ENCODE results near the gene CASTOR1.
A peak's percentile ranks its signal among the peaks of the same experiment; 100 is the strongest.

Gene CASTOR1

DNA sequence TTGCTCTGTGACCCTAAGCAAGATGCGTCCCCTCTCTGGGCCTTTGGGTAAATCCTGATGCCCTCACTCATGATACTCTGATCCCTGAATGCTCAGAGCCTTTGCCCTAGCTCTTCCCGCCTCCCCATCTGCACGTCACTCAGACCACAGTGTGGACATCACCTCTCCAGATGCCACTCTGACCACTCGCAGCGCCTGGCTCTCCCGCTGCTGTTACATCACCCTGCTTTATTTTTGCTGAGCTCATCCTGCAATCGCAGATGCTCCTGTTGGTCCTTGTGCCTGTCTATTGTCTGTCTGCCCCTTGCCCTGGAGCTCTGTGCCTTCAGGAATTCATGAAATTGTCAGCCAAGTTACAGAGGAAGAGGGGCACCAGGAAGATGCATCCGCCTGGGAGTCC lies 28.2 kb downstream of the CASTOR1 start:
- no peak for DNase-seq

DNA sequence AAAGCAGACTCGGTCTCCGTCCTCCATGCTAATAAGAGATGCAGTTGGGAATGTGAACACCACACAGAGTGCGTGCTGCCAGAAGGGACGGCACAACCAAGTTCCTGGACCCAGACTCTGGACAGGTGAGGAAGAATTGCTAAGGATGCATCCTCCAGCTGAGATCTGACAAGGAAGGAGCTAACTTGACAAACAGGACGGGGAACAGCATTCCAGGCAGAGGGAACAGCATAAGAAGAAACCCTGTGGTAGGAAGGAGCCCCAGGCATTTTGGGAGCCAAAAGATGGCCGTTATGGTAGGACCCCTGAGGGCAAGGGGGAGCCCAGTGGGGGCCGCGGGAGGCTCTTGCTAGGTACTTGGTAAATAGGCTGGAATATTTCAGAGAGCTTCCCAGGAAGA lies 28.6 kb downstream of the CASTOR1 start:
- no peak for DNase-seq

DNA sequence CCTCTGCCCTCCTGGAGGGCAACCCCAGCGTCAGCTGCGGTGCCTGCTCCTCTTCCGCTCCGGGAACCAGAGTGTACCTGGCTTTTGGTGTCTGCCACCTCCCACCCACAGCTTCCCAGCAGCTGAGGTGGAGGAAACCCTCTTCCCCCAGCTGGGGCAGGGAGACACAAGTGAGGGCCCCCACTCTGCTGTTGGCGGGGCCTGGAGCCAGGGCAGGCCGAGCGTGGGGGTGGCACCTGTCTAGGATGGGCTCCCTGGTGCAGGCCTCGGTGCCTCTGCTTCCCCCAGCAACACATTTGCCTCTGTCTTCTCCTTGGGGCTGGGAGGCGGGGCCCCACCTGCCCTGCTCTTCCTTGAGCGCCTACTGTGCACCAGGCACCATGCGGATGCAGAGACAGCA lies 29.0 kb downstream of the CASTOR1 start:
- no peak for DNase-seq

DNA sequence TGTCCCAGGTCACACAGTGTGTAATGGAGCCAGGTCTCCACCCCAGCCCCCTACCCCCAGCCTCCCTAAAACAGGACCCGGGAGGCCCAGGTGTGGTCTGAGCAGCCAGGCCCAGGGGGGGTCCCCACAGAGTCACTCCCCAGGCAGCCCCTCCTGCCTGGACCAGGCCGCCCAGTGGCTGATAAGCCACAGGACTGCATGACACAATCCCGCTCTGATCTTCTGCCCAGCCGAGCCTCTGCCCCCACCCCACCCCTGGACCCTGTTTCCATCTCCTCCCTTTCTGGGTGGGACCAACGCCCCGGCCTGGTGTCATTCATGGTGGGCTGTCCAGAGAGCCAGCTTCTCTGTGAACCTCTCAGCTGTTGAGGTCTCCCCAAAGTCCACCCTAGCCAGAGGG lies 35.0 kb downstream of the CASTOR1 start:
- no peak for DNase-seq

DNA sequence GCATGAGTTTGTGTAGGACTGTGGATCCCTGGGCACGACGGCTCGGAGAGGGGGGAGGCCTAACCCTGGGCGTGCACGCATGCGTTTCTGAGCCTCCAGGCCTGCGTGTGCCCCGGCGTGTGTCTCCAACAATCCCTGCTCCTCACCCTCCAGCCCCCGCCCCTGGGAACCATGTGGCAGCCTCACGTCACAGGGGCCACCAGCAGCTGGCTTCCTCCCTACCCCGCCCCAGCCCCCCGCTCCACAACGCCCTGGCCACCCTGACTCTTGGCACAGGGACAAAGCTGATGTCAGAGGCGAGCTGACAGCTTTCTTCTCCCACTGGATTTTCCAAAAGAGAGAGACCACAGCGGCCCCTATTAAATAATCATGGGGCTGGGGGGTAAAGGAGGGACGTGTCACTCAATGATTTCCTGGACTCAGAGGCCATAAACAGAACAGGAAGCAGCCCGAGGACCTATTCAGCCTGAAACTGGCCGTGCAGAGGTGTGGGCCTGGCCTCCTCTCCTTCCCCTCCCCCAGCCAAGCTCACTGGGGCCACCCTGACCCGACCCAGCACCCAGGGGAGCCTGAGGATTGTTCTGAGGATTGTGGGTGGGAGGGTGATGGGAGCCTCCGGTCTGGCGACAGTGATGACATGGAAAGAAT lies 36.0 kb downstream of the CASTOR1 start:
- no peak for DNase-seq

DNA sequence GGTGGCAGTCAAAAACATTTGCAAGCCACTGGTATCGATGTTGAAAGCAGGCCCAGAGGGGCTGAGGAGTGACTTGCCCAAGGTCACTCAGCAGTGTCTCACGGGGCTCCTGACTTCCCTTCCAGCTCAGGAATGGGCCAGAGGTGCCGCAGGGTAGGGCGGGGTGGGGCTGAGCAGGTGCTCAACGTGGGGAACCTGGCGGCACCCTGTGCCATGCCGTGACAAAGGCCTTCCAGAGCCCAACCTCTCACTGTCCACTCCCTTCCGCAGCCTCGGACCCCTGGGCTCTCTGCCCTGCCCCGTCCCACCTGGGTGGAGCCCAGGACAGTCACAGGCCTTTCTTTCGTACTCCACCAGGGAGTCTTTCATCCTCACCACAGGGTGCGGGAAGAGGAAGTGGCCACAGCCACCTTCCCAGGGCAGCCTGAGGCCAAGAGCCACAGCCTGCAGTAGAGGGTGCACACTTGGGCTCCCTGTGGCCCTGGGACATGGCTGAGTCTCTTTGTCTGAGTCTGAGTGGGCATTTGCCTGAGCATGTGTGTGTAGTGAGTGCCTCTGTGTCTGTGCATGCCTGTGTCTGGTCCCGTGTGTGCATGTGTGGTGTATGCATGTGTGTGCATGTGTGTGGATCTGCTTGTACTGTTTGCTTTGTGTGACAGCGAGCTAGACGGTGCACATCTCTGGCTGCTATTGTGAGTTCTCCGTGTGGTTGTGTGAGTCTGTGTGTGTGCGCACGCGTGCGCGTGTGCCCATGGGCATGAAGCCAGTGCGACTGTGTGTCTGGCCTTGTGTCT lies 36.7 kb downstream of the CASTOR1 start:
- no peak for DNase-seq

DNA sequence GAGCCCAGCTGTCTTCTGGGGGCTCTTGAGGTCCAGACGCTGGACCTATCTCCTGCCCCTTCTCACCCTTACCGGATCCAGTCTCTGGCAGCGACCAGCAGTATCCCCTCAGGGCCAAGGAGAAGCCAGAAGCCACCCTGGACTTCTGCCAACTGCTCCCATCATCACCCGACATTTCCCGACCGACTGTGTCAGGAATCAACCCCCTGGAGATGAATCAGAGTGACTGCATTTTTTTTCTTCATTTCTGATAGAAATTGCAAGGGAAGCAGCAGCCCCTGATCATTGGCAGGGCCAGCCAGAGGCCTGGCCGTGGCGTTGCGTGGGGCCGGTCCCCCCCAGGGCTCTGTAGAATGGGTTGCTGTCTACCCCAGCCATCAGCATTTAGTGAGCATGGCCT lies 37.6 kb downstream of the CASTOR1 start:
- DNase-seq = no peak

DNA sequence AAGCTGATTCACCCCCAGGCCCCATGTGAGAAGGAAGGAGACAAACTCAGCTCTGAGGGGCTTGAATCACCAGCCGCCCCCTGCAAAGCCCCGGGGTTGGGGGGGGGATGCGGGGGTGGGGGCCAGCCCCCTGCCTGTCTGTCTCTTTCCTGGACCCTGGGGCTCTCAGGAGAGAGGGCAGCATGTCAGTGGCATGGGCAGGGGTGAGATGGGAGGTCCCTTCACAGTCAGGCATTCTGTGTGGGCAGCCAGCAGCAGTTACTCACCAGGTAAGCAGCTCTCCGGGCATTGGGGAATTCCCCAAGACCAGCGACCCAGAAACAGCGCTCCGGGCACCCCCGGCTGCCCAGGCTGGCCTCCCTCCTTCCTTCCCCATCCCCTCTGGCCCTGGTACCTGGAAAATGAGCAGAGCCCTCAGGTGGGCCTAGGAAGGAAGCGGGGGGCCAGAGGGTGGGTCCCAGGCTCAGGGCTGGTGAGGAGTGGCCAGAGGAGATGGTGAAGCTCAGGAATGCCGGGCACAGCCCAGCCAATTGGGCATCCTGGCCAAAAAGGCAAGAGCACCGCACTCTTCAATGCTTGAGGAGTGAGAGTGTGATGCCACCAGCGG lies 38.5 kb downstream of the CASTOR1 start:
- peak; percentile 48 for DNase-seq

DNA sequence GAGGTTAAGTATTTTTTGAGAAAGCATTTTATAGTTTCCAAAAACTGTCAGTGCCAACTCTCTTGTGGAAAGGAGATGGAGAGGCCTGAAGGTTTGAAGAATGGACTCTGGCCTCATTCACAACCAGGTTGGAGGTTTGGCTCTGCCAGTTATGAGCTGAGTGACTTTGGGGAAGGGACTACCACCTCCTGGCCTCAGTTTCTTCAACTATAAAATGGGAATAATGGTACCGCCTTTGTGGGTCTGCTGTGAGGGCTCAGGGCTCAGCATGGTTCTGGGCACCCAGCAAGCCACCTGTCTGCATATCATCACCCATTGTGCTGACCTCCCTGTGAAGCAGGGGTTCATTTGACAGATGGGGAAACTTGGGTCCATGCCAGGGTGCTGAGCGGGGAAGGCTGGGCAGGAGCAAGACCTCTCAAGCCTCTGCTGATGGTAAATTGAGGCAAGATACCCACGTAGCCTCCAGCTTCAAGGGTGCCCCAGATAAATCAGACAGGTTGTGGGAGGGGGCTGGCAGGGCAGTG lies 39.2 kb downstream of the CASTOR1 start:
- no peak for DNase-seq

DNA sequence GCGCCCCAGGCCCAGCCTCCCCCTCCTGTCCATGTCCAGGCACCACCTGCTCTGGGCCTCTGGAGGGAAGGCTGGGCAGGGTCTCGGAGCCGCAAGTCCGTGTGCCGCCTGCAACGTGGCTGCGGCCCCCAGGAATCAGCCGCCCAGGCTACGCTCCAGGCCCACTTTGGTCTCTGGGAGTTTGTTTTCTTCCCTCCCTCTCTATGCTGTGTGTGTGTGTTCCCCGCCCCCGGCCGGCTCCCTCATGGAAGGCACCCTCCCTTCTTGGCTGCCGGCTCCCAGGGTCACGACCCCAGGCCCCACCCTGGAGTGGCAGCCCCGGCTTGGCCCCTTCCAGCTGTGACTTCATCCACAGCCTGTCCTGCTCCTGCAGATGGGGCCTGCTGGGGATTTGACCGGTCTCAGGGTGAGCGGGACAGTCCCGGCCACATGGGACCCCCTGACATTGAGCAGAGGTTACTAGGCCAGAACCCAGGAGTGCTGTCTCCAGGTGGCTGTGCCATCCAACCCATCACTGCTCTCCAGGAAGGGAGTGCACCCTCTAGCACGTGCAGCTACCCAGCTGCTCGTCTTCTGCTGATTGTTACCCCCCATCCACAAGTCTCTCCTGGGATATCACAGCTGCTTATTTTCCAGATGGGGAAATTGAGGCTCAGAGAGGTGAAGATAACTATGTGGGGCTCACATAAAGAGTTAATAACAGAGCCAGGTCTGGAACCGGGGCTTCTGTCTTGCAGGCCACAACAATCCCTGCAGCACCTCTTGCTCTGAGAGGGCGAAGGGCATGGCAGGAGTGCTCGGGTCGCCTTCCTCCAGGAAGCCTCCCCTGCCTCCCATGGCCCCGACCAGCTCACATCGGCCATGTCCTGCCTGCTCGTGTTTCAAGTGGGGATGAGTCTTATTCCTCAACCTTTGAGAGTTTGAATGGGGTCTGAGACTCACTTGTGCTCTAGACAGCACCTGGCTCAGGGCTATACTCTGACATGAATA lies 40.0 kb downstream of the CASTOR1 start:
- DNase-seq = no peak

DNA sequence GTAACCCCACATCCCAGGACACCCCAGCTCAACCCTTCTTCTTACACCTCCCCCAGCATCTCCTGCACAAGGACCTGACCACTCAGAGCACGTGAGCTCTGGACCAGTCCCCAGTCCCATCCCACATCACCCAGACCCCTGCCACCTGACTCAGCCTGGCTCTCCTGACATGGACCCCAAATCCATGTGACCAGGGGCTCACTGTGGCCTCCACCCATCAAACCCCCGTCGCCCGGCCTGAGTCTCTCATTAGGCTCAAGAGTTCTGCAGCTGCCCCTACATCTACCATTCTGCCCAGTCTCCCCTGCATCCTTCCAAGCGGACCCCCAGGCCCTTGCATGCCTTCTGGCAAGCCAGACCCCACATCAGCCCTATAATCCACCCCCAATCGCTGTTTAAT lies 40.8 kb downstream of the CASTOR1 start:
- no peak for DNase-seq

DNA sequence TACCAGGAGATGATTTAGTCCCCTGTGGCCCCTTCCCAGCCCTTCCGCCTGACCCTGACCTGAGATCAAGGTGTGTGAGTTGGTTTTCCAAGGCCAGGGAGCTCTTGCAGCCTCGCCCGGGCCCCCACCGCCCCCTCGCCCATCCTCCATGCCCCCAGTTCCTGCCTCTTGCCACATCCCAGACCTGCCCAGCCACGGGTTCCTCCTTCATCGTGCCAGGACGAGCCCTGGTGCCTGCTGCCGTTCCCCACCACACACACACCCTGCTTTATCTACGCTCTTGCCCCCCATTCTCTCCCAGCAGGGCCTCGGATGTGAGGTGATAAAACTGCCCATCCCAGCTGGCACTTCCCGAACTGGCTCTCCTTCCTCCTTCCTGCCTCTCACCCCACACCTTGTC lies 41.3 kb downstream of the CASTOR1 start:
- DNase-seq = no peak

DNA sequence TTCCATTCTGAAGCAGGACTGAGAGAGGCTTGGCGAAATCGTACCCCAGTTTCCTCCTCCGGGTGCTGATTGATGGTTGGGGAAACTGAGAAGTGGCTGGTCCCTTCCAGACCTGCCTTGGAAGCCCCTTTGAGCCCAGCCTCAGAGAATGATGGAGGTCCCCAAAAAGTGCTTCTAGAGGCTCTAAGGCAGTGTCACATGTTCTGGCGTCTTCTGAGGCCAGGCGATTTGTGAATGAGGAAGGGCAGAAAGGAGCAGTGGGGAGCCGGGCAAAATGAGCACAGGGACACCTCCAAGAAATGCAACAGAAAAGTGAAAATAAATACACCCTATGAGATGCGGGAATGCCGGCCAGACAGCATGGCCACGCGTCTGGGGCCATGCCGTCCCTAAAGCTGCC lies 41.7 kb downstream of the CASTOR1 start:
- DNase-seq = no peak

DNA sequence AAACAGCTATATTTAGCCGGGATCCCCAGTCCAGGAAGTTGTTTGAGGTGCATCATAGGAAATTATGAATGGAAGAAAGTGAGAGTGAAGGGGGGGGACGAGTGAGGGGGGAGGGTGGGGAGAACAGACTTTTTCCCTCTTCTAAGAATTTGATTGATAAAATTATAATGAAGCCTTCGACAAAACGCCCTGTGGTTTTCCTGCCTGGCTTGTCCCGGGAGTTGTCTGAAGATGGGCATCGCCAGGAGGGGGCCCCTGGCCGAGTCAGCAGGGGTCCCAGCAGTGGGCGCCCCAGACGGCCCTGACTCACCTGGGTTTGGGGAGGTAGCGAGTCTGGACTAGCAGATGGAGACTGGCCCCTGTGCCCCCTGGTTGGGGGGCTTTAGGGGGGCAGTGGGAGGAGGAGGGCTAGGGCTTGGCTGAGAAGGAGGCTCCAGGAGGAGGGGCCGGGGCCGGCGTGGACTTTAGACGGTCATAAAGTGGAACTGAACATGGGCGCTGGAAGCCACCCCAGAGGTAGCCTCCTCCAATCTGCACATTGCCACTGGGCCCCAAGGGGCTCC lies 42.4 kb downstream of the CASTOR1 start:
- no peak for DNase-seq

DNA sequence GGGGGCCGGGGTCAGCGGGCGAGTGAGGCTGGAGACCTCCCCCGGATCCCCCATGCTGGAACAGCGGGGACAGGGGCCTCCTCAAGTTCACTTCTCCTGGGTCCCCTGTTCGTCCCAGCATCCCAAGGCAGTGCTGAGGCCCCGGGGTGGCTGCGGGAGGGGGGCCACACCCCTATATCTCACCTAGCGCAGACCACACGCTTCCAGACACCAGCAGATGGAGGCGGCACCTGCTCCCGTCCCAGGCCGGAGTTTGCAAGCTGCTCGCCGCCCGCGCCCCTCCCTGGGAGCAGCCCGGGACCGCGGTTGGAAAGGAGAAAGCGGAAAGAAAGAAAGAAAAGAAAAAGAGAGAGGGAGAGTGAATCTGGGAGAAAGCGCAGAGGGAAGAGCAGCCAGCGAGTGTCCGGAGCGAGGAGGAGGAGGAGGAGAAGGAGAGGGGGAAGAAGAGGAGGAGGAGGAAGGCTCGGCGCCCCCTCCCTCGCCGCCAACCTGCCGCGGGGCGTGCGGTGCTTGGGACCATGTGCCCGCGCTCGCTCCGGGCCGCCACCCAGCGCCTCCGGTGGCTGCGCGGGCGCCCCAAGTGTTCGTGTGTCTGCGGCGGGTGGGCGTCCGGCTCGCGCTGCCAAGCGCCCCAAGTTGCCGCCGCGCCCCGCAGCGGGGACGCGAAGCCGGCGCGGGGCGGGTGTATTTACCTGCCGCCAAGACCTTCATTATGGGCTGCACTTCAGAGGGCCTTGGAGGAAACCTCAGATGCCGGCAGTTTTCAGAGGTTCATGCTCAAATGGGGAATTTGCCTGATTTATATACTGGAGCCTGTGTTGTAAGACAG lies 43.1 kb downstream of the CASTOR1 start, which contains the start of gene LIF:
TSS of gene LIF (minus strand) at position 775 of the 829 bp plus-strand sequence. CDS start at position 711, 64 bp downstream.
- peak; percentile 61 for DNase-seq

DNA sequence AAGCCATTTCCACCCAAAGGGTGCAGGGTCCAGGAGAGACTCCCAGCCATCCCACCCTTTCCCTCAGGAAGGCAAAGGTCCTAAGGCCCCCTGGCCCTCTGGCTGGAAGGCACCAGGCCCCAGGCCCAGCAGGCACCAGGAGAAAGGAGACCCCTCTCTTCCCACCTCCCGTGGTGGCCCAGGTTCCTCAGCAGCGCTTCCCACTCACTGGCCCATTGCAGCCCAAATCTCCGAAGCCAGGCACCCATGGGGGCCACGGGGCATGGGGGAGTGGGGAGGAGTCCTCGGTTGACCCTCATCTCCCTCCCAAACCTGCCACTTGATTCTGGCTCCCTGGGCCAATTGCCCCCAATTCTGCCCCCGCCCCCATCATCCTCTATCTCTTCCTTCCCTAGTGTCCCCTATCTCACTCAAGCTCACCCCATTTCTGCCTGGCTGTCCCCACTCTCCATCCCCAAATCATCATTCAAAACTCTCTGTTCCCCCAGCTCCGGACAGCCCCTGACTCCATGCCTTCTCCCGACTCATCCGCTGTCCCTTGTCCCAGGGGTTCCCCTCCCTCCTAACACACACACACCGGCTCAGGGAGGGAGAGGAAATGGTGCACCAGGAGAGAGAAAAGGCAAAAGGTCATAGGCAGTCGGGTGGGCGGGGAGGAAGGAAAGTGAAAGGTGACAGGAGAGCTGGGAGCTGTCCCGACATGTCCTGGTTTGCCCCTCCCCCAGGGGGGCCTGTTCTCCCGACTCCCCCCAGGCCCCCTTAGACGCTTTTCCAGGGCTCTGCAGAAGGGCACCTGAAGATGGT lies 43.9 kb downstream of the CASTOR1 start:
- DNase-seq = no peak

DNA sequence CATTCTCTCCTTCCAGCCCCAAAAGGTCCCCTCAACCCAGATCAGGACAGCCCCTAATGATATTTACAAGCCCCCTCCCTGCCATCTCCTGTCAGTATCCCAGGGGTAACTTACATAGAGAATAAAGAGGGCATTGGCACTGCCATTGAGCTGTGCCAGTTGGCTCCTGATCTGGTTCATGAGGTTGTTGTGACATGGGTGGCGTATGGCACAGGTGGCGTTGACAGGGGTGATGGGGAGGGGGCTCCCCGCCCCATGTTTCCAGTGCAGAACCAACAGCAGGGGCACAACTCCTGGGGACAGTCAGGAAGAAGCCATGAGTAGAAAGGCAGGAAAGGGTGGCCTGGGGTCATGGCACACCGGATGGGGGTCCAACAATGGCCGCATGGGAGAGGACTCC lies 44.7 kb downstream of the CASTOR1 start:
- no peak for DNase-seq

DNA sequence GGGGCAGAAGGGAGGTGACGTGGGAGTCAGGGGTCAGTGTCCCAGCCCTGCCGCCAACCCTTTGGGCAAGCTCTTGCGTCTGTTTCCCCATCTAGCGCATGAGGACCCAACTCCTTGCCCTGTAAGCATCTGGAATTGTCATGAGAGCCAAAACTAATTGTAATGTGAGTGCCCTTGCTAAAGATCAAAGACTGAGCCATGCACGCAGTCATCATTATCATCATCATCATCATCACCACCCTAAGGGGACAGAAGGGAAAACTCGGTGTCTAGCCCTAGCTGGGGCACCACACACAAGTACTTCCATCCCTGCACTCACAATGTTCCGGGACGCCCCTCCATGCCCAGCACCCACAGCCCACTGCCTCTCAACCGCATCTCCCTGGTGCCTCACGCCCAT lies 45.2 kb downstream of the CASTOR1 start:
- DNase-seq = no peak

DNA sequence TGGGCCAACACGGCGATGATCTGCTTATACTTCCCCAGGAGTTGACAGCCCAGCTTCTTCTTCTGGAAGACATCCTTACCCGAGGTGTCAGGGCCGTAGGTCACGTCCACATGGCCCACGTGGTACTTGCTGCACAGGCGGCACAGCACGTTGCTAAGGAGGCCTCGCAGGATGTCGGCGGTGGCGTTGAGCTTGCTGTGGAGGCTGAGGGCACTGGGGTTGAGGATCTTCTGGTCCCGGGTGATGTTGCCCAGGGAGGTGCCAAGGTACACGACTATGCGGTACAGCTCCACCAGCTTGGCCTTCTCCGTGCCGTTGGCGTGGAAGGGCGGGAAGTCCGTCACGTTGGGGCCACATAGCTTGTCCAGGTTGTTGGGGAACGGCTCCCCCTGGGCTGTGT lies 45.6 kb downstream of the CASTOR1 start:
- DNase-seq = no peak

DNA sequence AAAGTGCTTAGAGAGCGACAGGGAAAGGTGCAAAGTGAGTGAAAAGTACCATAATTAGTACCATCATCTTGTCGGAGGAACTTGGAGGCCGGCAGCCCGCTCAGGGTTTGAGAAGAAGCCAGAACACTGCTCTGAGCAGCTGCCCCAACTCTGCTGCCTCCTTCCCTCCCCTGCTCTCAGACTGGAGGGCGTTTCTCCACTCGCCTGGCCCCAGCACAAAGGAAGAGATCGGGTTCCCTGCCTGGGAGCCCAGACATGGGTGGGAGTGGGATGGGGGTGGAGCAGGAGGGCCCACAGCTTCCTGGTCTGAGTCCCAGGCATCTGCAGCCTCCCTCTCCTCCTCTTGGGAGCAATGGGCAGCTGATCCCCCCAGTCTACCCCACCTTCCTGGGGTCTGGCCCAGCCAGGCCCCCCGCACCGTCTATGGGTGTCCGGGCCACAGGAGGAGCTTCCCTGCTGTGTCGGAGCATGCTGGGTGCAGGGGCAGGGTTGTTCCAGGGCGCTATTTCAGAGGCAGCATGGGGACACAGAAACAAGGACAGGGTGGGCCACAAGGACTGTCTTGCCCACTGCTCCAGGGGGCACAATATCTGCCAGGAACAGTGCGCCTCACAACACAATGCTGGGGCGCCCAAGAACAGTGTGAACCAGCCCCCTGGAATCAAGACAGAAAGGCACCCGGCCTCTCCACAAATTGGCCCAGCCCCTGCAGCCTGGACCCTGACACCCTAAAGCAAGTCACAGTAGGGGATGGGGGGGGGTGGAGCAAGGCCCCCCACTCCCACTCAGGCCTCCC lies 47.5 kb downstream of the CASTOR1 start:
- no peak for DNase-seq
